ENCODE data around the gene F8. TPM values are rescaled to one million over a fixed set of nuclear protein-coding genes. Genes with fewer than 3 reads are reported as not detected.

The F8 gene
- total RNA-seq, 1 donor from 2014 or later, result 49.4 TPM

DNA sequence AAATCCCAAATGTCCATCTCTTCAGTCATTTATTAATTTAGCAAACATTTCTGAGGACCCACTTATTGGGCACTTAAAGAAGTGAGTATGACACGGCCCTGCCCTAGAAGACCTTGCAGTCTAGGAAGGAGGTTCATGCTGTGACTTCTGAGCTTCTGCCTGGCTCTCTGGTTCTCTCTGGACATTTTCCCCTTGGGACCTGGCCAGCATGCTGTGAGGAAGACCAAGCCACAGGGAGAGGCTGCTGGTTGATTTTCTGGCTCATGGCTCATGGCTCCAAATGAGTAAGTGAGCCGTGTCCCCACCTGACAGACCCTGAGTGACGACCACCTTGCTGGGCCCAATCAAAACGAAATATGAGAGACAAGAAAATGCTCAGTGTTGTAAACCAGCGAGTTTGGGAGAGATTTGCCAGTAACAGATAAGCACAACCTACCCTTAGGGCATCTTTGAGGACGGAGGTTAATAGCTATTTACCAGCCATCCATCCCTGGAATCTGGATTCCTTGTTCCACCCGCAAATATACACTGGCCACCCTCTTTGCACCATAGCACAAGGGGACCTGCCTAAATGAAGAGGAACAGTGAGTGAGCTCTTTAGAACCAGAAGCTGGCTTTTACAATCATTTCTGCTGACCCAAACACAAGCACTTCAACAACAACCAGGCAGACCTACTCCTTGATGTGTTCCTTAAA, 218.1 kb downstream of the F8 start:
- DNase-seq, result peak; percentile 20
- intact Hi-C loops (cut with micrococcal nuclease), result no loop called here
- peak; percentile 10 for ATAC-seq

DNA sequence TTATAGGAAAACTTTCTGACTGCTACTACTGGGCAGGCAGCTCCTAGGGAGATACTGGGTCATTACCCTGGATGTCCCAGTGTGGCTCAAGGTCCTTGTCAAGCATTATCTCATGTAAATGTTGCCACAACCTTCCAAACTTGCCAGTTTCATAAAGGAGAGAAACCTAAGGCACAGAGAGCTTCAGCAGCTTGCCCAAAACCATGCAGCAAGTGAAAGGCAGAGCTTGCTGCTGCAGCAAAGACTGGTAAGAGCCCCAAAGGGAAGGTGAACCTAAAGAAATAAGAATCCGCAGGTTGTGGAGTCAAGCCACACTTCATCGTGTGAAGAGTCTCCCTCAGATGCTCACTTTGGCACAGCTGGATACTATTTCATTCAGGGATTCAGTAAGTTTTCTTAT, 219.6 kb downstream of the F8 start:
- no peak for ATAC-seq
- DNase-seq, result no peak
- intact Hi-C loops (cut with micrococcal nuclease), result no loop called here

DNA sequence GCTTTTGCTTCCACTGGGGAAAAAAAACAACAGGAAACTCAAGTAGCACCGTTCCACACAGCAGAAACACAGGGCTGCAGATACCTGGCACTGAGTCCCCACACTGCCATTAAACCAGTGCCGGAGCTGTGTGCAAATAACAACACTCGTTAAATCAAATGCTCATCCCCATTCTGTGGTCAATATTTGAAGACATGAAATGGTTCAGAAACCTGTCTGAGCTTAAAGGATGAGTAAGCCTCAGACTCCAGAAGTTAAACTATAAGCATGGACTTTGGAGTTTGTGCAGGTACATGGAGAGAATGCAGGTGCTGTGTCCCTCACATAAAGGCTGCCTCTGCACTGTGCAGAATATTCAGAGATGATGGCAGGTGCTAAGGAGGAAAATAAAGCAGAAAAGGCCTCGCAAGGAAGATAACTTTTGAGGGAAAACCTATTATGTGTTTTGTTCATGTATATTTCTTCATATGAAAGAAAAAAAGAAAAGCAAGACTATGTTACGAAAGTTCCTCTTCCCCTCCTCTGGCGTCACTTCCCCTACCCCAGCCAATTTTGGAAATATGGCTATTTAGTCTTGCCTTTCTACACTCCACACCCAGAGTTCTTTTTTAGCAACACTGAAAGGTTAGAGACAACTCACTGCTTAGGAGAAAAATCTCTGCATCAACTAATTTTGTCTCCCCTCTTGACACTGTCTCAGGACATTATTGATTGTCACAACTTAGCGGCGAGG, 221.9 kb downstream of the F8 start:
- ATAC-seq, result no peak
- DNase-seq, result no peak

DNA sequence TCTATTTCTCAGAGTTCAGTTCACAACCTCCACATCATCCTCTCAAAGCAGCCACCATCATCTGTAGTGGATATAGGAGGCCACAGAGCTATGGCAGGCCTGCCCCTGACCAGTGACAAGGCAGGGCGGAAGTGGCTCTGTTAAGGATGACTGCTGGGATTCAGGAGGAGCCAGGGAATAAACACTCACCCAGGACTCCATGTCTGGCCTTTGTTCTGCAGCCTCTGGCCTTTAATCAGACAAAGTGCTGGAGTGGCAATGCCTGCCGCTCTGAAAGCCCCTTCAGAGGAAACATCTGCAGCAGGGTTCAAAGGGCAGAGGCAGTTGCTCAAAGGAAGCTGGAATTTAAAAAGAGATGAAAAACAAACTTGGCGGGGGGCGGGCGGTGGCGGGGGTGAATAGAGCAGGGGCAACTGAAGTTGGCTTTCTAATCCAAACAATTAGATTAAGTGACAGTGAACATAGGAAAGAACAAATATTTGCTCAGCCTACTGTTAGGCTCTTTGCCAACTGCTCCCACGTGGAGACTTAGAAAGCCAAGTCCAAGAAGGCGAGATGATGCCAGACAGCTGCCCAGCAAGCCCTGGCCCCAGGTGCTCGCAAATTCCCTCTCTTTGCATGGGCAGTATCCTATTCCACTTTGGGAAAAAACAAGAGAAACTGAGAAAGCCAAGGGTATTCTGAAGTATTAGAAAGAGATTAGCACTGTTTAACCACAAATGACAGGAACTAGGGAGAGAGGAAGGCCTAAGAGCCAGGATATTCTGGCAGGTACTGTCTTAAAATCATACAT, 222.8 kb downstream of the F8 start:
- ATAC-seq, result no peak
- intact Hi-C loops (cut with micrococcal nuclease), result no loop called here

More for the DNA sequence above, 221.9 kb downstream of the F8 start:
- intact Hi-C loops (cut with micrococcal nuclease), result no loop called here

DNA sequence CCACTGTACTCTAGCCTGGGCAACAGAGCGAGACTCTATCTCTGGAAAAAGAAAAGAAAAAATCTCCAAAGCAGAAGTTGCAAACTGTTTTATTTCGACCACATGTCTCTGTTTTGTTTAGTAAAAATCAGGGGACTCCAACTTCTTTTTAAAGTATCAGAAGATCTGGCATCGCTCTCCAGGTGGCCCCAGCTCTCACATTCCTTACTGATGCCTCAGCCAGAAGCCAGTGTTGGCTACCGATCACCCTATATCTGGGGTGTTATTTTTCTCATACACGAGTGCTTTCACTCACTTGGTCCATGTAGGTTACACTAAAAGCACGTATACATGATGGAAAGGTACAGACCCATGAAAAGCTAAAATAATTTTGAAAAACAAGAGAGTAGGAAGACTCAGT, 225.5 kb downstream of the F8 start:
- intact Hi-C loops (cut with micrococcal nuclease), result no loop called here
- DNase-seq, result no peak
- no peak for ATAC-seq

More for the DNA sequence above, 222.8 kb downstream of the F8 start:
- no peak for DNase-seq

DNA sequence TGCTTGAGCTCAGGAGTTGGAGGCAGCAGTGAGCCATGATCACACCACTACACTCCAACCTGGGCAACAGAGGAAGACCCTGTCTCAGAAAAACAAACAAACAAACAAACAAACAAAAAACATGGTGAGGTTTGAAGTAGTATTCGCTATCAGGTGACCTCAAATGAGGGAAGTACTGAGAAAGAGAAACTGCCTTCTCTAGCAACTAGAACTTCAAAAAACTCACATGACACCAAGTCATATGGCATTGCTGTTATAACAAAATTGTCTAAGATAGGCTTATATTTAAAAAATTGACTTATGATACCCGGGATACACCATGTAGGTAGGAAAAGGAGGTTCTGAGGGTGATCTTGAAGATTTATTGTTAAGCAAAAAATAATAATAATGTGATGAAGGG, 227.5 kb downstream of the F8 start:
- ATAC-seq, result no peak
- intact Hi-C loops (cut with micrococcal nuclease), result no loop called here
- no peak for DNase-seq

DNA sequence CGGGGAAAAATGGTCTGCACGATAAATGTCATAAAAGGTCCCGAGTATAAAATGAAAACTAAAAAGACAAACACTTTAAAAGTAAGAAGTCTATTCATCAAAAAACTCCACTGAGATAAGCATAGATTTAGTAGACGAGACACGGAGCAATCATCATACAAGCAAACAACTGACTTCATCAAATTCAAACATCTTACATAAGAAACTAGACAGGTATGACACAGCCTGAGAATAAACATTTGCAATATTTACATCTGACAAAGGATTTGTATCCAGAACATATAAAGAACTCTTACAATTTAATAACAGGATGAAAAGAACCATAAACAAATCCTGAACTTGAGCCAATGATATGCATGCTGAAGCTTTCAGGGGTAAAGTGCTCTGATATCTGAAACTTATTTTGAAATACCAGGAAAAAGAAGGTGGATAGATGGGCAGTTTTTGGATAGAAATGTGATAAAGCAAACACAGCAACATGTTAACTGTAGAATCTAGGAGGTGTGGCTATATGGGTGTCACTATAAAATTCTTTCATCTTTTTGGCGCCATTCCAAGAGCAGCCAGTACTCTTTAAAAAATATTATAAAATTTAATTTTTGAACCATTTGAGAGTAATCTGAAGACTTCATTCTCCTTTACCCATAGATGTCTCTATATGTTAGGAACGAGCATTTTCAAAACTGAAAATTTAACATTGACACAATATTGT, 229.3 kb downstream of the F8 start:
- intact Hi-C loops (cut with micrococcal nuclease), result no loop called here
- DNase-seq (no peak), ATAC-seq (no peak)

DNA sequence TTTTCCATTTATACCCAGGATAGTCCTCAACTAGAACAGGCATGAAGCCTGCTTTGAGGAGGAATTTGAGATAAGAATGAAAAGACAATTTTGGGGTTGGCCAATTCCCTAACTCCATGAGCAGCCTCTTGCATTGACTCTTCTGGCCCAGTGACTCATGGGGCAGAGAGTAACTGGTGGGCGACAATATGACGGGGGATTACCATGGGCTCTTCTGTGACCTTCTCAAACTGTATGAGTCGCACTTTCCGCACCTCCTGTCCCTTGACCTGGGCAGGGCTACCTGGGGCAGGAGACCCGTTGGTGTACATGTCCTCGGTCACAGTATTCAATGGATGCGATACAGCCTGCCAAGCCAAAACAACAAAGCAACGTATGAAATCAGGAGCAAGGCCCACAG, 230.6 kb downstream of the F8 start:
- intact Hi-C loops (cut with micrococcal nuclease), result no loop called here
- no peak for DNase-seq
- ATAC-seq, result no peak

DNA sequence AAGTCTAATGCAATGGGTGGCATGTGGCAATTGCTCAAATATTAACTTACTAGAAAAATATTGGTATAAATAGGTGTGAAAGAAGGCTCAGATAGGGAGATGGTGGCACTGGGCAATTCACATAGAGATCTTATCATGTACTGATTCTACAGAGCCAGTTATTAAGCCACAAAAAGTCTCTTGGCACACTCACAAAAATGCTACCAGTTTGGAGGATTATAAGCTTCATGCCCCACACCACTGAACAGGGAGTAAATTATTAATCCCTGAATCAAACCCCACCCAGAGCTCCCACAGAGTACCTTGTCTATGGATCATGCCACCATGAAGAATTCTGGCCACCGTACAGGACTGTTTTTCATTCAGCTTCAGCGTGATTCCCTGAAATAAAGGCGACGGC, 231.1 kb downstream of the F8 start:
- intact Hi-C loops (cut with micrococcal nuclease), result no loop called here
- ATAC-seq (no peak), DNase-seq (no peak)

Small RNA genes within 50 kb of the gene (microRNA-seq; reads per million reads assigned to microRNA genes)
- not detected for gene MIR1184-1 (ENCODE audit: borderline number of aligned reads)

Other genes with a start within 250 kb of the F8 start
- gene MPP1, start 217.2 kb downstream of the F8 start, total RNA-seq, result 36.3 TPM
- gene SMIM9, start 188.1 kb downstream of the F8 start, total RNA-seq, result not detected
- 30.6 TPM for gene F8A1, start 136.4 kb downstream of the F8 start, total RNA-seq
- gene FUNDC2, start 4.1 kb upstream of the F8 start, total RNA-seq, result 389 TPM
- gene CMC4, start 48.4 kb upstream of the F8 start, total RNA-seq, result 28.8 TPM
- gene MTCP1, start 48.4 kb upstream of the F8 start, total RNA-seq, result 51.6 TPM
- gene BRCC3, start 48.8 kb upstream of the F8 start, total RNA-seq, result 13.9 TPM
- 68.6 TPM for gene VBP1, start 193.7 kb upstream of the F8 start, total RNA-seq
- not detected for gene RAB39B, start 241.8 kb upstream of the F8 start, total RNA-seq